Right lobe of liver (tissue), 6 donors: ENCODE results near the gene ATCAY. TPM values are rescaled to one million over a fixed set of nuclear protein-coding genes. Genes with fewer than 3 reads are reported as not detected.
"Not testable (repeated sequence)": the region's sequence is repeated elsewhere in the genome, so short reads cannot be mapped to it uniquely, and the experiment has no call there.

Source experiments
- ATAC-seq, 4 donors: fragments of 200-7000 bp; cut with Tn5 transposase; one replicate each; pipeline ENCODE4 v1.9.1; 2020; ENCODE audit warnings: mild to moderate bottlenecking in 4 of 4, moderate library complexity in 4 of 4
- DNase-seq, 3 donors: peaks; one replicate each; pipeline ENCODE4 v3.0.0-alpha.2; 2020
- H3K27ac ChIP-seq, 3 donors: fragments of 200-600 bp; one replicate each; pipeline ENCODE4 v1.8.0; 2022
- H3K27me3 ChIP-seq, 2 donors: fragments of 200-600 bp; one replicate each; pipeline ENCODE4 v1.8.0; 2022
- H3K36me3 ChIP-seq, 4 donors: fragments of 200-600 bp; sonication (generic) in 1 of 4; one replicate each; pipeline versions ENCODE4 v1.5.1 to v1.8.0; 2017 to 2022; ENCODE audit warnings: control low read depth in 1 of 4
- H3K4me1 ChIP-seq, 4 donors: fragments of 200-600 bp; sonication (generic) in 1 of 4; one replicate each; pipeline versions ENCODE4 v1.5.1 to v1.8.0; 2017 to 2022; ENCODE audit warnings: control low read depth in 1 of 4
- H3K4me3 ChIP-seq, 3 donors: fragments of 200-600 bp; one replicate each; pipeline ENCODE4 v1.8.0; 2022
- H3K9me3 ChIP-seq, 4 donors: fragments of 200-600 bp; sonication (generic) in 1 of 4; one replicate each; pipeline versions ENCODE4 v1.5.1 to v1.8.0; 2017 to 2022; ENCODE audit warnings: control low read depth in 1 of 4
- POLR2A ChIP-seq: fragments of 450-650 bp; IDR thresholded peaks from one replicate; pipeline ENCODE4 v1.6.1; 2017; ENCODE audit warnings: antibody characterized with exemption, mild to moderate bottlenecking
- WGBS: methylation state at CpG from one replicate; pipeline ENCODE4 v1.1.6; 2018; ENCODE audit warnings: low coverage, low lambda C conversion rate; ENCODE audit not compliant: insufficient coverage; ENCODE audit errors: missing lambda C conversion rate; 5-methylcytosine and 5-hydroxymethylcytosine counted together
- intact Hi-C, 2 donors: fragments of 100-400 bp; cut with DNase I; formaldehyde crosslinking; loops; one replicate each; pipeline versions ENCODE4 v1.11.2 to v1.14.1; 2022
- total RNA-seq, 6 experiments: library from RNA; depleted of rRNA in 2 of 6; stranded (reverse); fragments of >200 nt in 2 of 6; fragmentation: NEBNext Ultra II Directional in 3 of 6; extraction: Animal tissue kit (Norgen Biotek cat#: 25700) in 3 of 6; gene quantifications; one replicate each; pipeline versions ENCODE4 v1.1.0 to v1.2.4, GENCODE V29; 2016 to 2023
- TF ChIP-seq, protein P1 (sequence below), 4 donors: fragments of 200-600 bp in 3 of 4; fragments of 450-650 bp in 1 of 4; IDR thresholded peaks; one replicate each; pipeline versions ENCODE4 v1.5.1 to v1.8.0; 2016 to 2022; ENCODE audit warnings: antibody characterized with exemption in 4 of 4, mild to moderate bottlenecking in 2 of 4
- donor health status: DM: no; HTN: yes; CAD: no.
- donor health status: DM: no; HTN: no; CAD: no.
- donor health status: DM: no; HTN: no; CAD: no.
- donor health status: DM: no; HTN: yes; CAD: no.
- donor health status: DM: no; HTN: yes; CAD: no.

Gene ATCAY
- total RNA-seq, 6 experiments from 2014 or later, result not detected

- ATAC-seq (no peak), DNase-seq (no peak)
- peaks cover 0 to 17% of the 10 kb centered on the region in 2 donors for H3K27me3 ChIP-seq
- H3K36me3 ChIP-seq, result no peaks in the 10 kb centered on the region
- intact Hi-C loops, result no loop called here
- H3K4me1 ChIP-seq, result no peaks in the 10 kb centered on the region
- no peak overlapping the region for H3K27ac ChIP-seq
- 3% methylated on average over 21 of the region's 31 CpGs for WGBS
- no peak overlapping the region for H3K4me3 ChIP-seq
- no peaks in the 10 kb centered on the region for H3K9me3 ChIP-seq
- no peak for TF ChIP-seq POLR2A
- TF ChIP-seq, protein P1, sequence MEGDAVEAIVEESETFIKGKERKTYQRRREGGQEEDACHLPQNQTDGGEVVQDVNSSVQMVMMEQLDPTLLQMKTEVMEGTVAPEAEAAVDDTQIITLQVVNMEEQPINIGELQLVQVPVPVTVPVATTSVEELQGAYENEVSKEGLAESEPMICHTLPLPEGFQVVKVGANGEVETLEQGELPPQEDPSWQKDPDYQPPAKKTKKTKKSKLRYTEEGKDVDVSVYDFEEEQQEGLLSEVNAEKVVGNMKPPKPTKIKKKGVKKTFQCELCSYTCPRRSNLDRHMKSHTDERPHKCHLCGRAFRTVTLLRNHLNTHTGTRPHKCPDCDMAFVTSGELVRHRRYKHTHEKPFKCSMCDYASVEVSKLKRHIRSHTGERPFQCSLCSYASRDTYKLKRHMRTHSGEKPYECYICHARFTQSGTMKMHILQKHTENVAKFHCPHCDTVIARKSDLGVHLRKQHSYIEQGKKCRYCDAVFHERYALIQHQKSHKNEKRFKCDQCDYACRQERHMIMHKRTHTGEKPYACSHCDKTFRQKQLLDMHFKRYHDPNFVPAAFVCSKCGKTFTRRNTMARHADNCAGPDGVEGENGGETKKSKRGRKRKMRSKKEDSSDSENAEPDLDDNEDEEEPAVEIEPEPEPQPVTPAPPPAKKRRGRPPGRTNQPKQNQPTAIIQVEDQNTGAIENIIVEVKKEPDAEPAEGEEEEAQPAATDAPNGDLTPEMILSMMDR (IDR thresholded peaks at IDR 0.05), result no peak
Measured at GRCh38 chr19:3881272-3882040, 971 bp downstream of the ATCAY start.

DNA sequence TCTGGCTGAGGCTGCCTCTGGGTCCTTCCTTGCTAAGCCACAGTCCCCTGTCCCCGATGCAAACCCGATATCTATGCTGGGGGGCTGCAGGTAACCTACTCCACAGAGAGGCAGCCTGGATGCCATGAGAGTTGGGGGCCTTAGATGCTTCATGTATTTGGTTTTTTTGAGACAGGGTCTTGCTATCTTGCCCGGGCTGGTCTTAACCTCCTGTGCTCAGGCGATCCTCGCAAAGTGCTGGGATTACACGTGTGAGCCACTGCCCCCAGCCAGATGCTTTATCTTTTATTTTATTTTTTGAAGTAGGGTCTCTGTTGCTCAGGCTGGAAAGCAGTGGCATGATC is 1.5 kb downstream of the ATCAY start:
- Histone ChIP-seq H3K4me1 (no peaks in the 10 kb centered on the region), H3K36me3 (no peaks in the 10 kb centered on the region), H3K27me3 (peaks cover 0 to 17% of the 10 kb centered on the region in 2 donors), H3K27ac (no peak overlapping the region), H3K9me3 (no peaks in the 10 kb centered on the region), H3K4me3 (no peak overlapping the region)
- intact Hi-C loops, result no loop called here
- DNase-seq (no peak), ATAC-seq (no peak)
- no peak for TF ChIP-seq POLR2A
- TF ChIP-seq, protein P1 (IDR thresholded peaks at IDR 0.05), result no peak
- WGBS, result 30% methylated on average over 2 of the region's 6 CpGs

DNA sequence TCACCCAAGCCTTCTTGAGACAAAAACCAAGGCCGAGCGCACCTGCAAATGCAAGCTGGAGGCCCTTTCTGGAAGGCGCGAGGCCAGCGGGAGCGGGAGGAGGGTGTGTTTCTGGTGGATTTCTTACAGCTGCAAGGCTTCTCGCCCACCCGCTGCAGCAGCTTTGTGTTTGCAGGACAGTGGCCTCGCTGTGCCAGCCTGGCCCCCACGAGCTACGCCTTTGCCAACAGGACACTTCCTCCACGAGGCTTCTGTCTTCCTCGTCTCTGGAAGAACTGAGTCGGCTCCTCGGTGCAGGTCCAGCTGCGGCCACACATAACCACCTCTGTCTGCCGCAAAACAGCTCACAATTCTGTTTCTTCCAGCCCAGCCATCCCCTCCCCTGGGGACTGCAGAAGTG is 10.1 kb downstream of the ATCAY start:
- no peak overlapping the region for H3K27ac ChIP-seq
- no peak for DNase-seq
- TF ChIP-seq, protein P1 (IDR thresholded peaks at IDR 0.05), result no peak
- TF ChIP-seq POLR2A, result no peak
- intact Hi-C loops, result no loop called here
- no peaks in the 10 kb centered on the region for H3K4me1 ChIP-seq
- H3K9me3 ChIP-seq, result no peaks in the 10 kb centered on the region
- no peaks in the 10 kb centered on the region for H3K27me3 ChIP-seq
- no peaks in the 10 kb centered on the region for H3K36me3 ChIP-seq
- ATAC-seq, result no peak
- no peak overlapping the region for H3K4me3 ChIP-seq
- 77% methylated on average over 5 of the region's 17 CpGs for WGBS

GRCh38 chr19:3893509-3894179 is 13.2 kb downstream of the ATCAY start:
- no peak for DNase-seq

GRCh38 chr19:3894959-3895358 is 14.5 kb downstream of the ATCAY start:
- H3K9me3 ChIP-seq, H3K27ac ChIP-seq, H3K4me1 ChIP-seq, intact Hi-C loops, DNase-seq, H3K36me3 ChIP-seq, H3K4me3 ChIP-seq, H3K27me3 ChIP-seq: not testable (repeated sequence)
- 6% methylated on average over 5 of the region's 5 CpGs for WGBS
- ATAC-seq, result peak; percentile 72 to 96 (median 82)

More at GRCh38 chr19:3893509-3894179, 13.2 kb downstream of the ATCAY start:
- H3K27ac ChIP-seq, result no peak overlapping the region
- H3K4me1 ChIP-seq, result no peaks in the 10 kb centered on the region
- no peak for ATAC-seq
- no peaks in the 10 kb centered on the region for H3K9me3 ChIP-seq
- intact Hi-C loops, result no loop called here
- H3K27me3 ChIP-seq, result no peaks in the 10 kb centered on the region
- no peak overlapping the region for H3K4me3 ChIP-seq
- WGBS, result 65% methylated on average over 8 of the region's 12 CpGs
- no peaks in the 10 kb centered on the region for H3K36me3 ChIP-seq
- TF ChIP-seq, protein P1 (IDR thresholded peaks at IDR 0.05), result no peak
- TF ChIP-seq POLR2A, result no peak
